Activated T-helper 1 cell treated with Interleukin-2 at 50 U/mL for 16 hours (primary cell): ENCODE data around the gene DDIT3.
"Not testable (repeated sequence)": the region's sequence is repeated elsewhere in the genome, so short reads cannot be mapped to it uniquely, and the experiment has no call there.

Experiments used
- DNase-seq: peaks from one replicate; pipeline ENCODE4 v3.0.0-alpha.2; 2020; ENCODE audit warnings: low read depth

DDIT3 gene

GRCh38 chr12:57525615-57526383, 5.5 kb upstream of the DDIT3 start:
- DNase-seq, result no peak

GRCh38 chr12:57524814-57525614, 4.7 kb upstream of the DDIT3 start:
- DNase-seq, result no peak

GRCh38 chr12:57523706-57524614, 3.6 kb upstream of the DDIT3 start:
- DNase-seq, result no peak

- no peak for DNase-seq
Measured at GRCh38 chr12:57522887-57523705, 2.8 kb upstream of the DDIT3 start.

GRCh38 chr12:57522011-57522886, 1.9 kb upstream of the DDIT3 start, which contains the start of gene MBD6:
Gene MBD6 (plus strand): TSS chr12:57522824. CDS start chr12:57524304, 1,480 bp downstream.
- peak; percentile 89 for DNase-seq

- no peak for DNase-seq
Measured at GRCh38 chr12:57521525-57522010, 1.3 kb upstream of the DDIT3 start.

- DNase-seq, result no peak
Measured at GRCh38 chr12:57519796-57520052, 590 bp downstream of the DDIT3 start.

- no peak for DNase-seq
Measured at GRCh38 chr12:57518920-57519795, 1.2 kb downstream of the DDIT3 start.

- no peak for DNase-seq
Measured at GRCh38 chr12:57518176-57518919, 2.0 kb downstream of the DDIT3 start.

GRCh38 chr12:57517718-57518117, 2.6 kb downstream of the DDIT3 start:
- not testable (repeated sequence) for DNase-seq

- DNase-seq, result no peak
Measured at GRCh38 chr12:57517187-57517586, 3.1 kb downstream of the DDIT3 start.

- no peak for DNase-seq
Measured at GRCh38 chr12:57516617-57517153, 3.6 kb downstream of the DDIT3 start.

- no peak for DNase-seq
Measured at GRCh38 chr12:57515934-57516541, 4.3 kb downstream of the DDIT3 start.

- DNase-seq, result no peak
Measured at GRCh38 chr12:57515408-57515933, 4.8 kb downstream of the DDIT3 start.

- no peak for DNase-seq
Measured at GRCh38 chr12:57514720-57515407, 5.5 kb downstream of the DDIT3 start.

GRCh38 chr12:57514246-57514645, 6.1 kb downstream of the DDIT3 start:
- not testable (repeated sequence) for DNase-seq

- not testable (repeated sequence) for DNase-seq
Measured at GRCh38 chr12:57513677-57514076, 6.6 kb downstream of the DDIT3 start.
